Fibroblast of the conjunctiva (primary cell): Measurements from ENCODE around the gene SSTR5.

Experiments
- DNase-seq: peaks from one replicate; pipeline ENCODE4 v3.0.0-alpha.2; 2010; ENCODE audit warnings: low read depth

Gene SSTR5

DNA sequence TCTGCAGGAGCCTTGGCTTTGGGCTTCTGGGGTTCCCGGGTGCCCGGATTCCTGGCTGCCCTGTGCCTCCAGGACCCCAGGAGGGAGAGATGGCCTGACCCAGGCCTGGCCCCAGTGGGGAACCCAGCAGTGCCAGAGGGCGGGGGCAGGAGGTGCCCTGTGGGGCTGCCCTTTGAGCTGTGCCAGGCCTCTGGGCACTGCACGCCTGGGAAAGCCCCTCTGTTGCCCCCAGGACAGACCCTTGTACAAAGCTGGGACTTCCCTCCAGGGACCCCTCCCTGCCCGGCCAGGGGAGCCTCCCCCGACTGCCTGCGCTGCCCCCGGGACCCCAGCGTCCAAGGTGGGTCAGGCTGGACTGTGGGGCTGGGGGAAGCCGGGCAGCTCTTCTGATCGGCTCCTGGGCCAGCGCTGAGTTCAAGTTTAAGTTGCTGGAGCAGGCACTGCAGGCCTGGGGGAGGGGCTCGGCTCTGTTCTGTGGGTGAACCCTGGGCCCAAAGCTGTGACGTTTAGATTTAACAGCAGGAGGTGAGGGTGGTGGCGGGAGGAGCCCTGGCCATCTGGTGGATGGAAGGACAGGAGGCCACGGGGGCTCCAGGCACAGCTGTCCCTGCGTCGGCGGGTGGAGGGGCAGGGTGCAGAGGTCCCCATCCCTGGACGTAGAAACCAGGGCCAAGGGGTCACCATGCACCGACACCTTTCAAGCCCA lies 51.1 kb downstream of the SSTR5 start:
- no peak for DNase-seq

DNA sequence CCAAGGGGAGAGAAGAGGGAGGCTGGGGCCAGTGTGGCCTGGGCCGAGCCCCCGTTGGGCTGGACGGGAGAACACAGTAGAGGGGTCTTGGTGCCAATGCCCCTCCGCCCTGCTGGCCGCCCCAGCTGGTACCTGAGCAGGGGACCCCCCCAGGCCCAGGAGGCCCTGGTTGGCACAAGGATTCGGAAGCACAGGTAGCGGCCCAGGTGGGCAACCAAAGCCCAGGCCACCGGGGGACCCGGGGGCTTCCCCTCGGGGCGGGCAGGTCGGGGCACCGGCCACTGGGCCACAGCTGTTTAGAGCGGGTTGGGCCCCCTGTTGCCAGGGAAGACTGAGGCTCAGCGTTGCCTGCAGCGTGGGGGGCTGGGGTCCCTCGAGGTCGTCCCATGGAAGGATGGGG lies 51.7 kb downstream of the SSTR5 start:
- DNase-seq, result no peak

- no peak for DNase-seq
These were observed 52.2 kb downstream of the SSTR5 start for GRCh38 chr16:1124795-1125194.

DNA sequence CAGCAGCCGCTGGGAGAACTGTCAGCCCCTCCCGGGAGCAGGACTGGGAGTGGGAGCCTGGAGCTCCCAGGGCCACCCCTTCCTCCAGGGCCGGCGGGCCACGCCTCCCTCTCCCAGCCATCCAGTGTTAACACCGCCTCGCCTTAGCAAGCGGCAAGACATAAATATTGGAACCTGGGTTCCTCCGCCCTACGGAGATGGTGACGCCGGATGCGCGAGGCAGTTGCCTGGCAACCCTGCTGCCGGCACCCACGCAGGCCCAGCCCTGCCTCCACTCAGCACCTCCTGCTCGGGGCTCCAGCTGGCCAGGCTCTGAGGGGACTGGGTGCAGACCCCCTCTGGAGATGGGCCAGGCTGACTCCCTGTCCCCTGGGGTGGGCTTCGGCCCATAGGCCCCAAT lies 52.9 kb downstream of the SSTR5 start:
- no peak for DNase-seq

DNA sequence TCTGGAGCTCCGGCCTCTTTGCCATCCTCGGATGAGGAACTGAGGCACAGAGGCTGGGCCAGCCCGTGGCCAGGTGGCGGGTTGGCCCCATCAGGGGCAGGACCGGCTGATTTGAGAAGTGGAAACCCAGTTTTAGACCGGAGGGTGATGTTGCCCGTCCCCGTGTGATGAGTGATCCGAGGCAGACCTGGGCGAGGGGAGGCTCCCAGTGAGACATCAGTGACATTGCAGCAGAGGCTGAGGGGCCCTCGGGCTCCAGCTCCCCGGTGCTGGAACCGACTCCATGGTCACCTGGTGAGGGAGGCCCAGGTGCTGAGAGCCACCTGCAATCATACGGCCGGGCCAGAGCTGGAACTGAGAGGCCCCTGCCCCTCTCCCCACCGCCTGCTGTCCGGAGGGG lies 53.5 kb downstream of the SSTR5 start:
- DNase-seq, result no peak

DNA sequence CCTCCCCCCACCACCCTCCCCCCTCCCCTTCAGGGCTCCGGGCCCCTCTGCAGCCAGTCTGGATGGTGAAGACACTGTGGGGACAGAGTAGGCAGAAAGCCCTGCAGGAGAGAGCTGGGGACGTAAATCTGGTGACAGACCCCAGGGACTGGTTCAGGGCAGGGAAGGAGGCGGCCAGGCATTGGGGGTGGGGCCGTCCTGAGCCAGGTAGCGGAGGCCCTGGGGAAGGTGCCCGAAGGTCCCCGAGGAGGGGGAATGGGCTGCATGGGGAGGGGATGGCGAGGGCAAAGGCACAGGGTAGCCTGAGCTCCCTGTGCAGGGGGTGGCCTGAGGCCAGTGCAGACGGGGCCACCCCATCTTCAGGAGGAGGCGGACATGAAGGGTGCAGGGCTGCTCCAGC lies 54.0 kb downstream of the SSTR5 start:
- DNase-seq, result no peak

DNA sequence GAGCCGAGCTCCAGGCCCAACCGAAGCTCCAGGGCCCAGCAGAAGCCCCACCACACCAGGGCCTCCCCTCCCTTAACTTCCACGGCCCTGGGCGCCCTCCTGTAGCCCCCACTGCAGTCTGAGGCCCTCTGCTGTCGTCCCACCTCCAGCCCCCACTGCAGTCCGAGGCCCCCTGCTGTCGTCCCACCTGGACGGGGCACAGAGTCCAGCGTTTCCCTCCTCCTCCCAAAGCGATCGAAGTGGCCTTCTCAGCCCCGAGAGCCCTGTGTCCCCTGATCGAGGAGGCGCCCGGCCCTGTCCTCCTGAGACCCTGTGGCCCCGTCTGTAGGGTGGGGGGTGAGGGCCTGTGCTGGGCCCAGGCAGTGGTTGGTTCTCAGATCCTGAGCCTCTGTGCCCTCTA lies 54.6 kb downstream of the SSTR5 start:
- DNase-seq, result no peak

- no peak for DNase-seq
These were observed 55.6 kb downstream of the SSTR5 start for GRCh38 chr16:1127971-1128715.

DNA sequence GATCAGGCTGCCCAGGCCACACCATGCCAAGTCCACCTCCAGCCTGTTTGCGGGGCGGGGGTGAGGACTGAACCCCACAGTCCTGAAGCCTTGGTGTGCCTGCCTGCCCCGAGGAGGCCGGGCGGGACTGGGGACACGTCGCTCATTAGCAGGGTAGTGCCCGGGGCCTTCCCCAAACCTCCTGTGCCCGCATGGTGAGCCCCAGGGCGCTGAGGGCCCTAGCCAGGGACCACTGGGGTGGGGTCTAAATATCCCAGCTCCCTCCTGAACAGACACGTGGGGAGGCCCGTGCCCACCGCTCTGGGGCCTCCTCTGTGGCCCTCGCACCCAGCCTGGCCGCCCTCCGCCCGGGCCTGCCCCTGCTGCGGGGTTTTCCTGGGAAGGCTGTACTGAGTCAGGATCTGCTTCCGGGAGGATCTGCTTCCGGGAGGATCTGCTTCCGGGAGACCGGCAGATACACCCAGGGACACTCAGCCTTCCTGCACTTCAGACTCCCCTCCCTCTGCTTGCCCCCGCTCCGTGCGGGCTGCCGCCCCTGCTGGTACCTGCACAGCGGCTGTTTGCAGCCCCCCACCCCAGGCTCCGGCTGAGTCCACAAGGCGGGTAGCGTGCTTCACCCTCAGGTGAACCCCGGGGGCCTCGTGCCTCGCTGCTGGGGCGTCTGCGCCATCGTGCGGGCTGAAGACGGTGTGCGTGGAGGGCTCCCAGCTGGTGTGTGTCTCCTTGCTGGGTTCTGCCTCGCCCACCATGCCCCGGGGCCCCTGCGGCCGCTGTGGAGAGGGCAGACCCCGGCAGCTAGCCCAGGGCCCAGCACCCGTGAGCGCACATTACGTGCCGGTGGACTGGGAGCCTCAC lies 56.8 kb downstream of the SSTR5 start:
- DNase-seq, result no peak

GRCh38 chr16:1130382-1130781 lies 57.8 kb downstream of the SSTR5 start:
- DNase-seq, result no peak
